ENCODE data around the gene BCR.

BCR gene

GRCh38 chr22:23279781-23280180 lies 99.5 kb downstream of the BCR start:
- no peaks in the 10 kb centered on the region for H3K9me3 ChIP-seq (ENCODE audit: insufficient read depth, low read length)
- no peaks in the 10 kb centered on the region for H3K9me2 ChIP-seq (replicated peaks; ENCODE audit: insufficient read depth, low read length)
- H3K36me3 ChIP-seq (ENCODE audit: low read length), result no peaks in the 10 kb centered on the region
- no peaks in the 10 kb centered on the region for H4K20me1 ChIP-seq (ENCODE audit: low read depth, low read length)
- no peak overlapping the region for H3K4me3 ChIP-seq (ENCODE audit: insufficient read depth, low read length, poor library complexity, severe bottlenecking)
- no peaks in the 10 kb centered on the region for H3K27me3 ChIP-seq (ENCODE audit: low read length)
- no peak overlapping the region for H3K27ac ChIP-seq (ENCODE audit: low read depth, low read length)
- H3K79me2 ChIP-seq (ENCODE audit: insufficient read depth, low read length), result no peaks in the 10 kb centered on the region
- no peaks in the 10 kb centered on the region for H3F3A ChIP-seq (ENCODE audit: insufficient read depth)
- no peak for TF ChIP-seq EZH2phosphoT487 (conservative IDR thresholded peaks at IDR 0.05; ENCODE audit: low read length)
- no peak for TF ChIP-seq CTCF (IDR thresholded peaks at IDR 0.05; ENCODE audit: insufficient read depth, low read length, poor library complexity, severe bottlenecking)
- H3K4me2 ChIP-seq (ENCODE audit: low read depth, low read length, poor library complexity, severe bottlenecking), result no peak overlapping the region
- H2AFZ ChIP-seq (ENCODE audit: low read depth, low read length, severe bottlenecking), result no peak overlapping the region
- H3K9ac ChIP-seq (ENCODE audit: low read length), result no peak overlapping the region

- H3K36me3 ChIP-seq (ENCODE audit: low read length), result no peaks in the 10 kb centered on the region
Observed at GRCh38 chr22:23280356-23281052, 100.2 kb downstream of the BCR start.

GRCh38 chr22:23281053-23281405 lies 100.7 kb downstream of the BCR start:
- no peaks in the 10 kb centered on the region for H3K9me2 ChIP-seq (replicated peaks; ENCODE audit: insufficient read depth, low read length)
- H3K9me3 ChIP-seq (ENCODE audit: insufficient read depth, low read length), result no peaks in the 10 kb centered on the region
- H3K27me3 ChIP-seq (ENCODE audit: low read length), result no peaks in the 10 kb centered on the region
- no peaks in the 10 kb centered on the region for H3K79me2 ChIP-seq (ENCODE audit: insufficient read depth, low read length)
- no peak overlapping the region for H3K4me2 ChIP-seq (ENCODE audit: low read depth, low read length, poor library complexity, severe bottlenecking)
- no peak overlapping the region for H2AFZ ChIP-seq (ENCODE audit: low read depth, low read length, severe bottlenecking)
- H4K20me1 ChIP-seq (ENCODE audit: low read depth, low read length), result no peaks in the 10 kb centered on the region
- H3K27ac ChIP-seq (ENCODE audit: low read depth, low read length), result no peak overlapping the region
- H3K4me3 ChIP-seq (ENCODE audit: insufficient read depth, low read length, poor library complexity, severe bottlenecking), result no peak overlapping the region
- H3K9ac ChIP-seq (ENCODE audit: low read length), result no peak overlapping the region
- TF ChIP-seq EZH2phosphoT487 (conservative IDR thresholded peaks at IDR 0.05; ENCODE audit: low read length) (no peak), CTCF (IDR thresholded peaks at IDR 0.05; ENCODE audit: insufficient read depth, low read length, poor library complexity, severe bottlenecking) (no peak)
- H3K36me3 ChIP-seq (ENCODE audit: low read length), result no peaks in the 10 kb centered on the region
- no peaks in the 10 kb centered on the region for H3F3A ChIP-seq (ENCODE audit: insufficient read depth)

More at GRCh38 chr22:23280356-23281052, 100.2 kb downstream of the BCR start:
- Histone ChIP-seq H3F3A (ENCODE audit: insufficient read depth) (no peaks in the 10 kb centered on the region), H3K27ac (ENCODE audit: low read depth, low read length) (no peak overlapping the region), H3K79me2 (ENCODE audit: insufficient read depth, low read length) (no peaks in the 10 kb centered on the region), H3K9ac (ENCODE audit: low read length) (no peak overlapping the region), H3K27me3 (ENCODE audit: low read length) (no peaks in the 10 kb centered on the region), H3K9me3 (ENCODE audit: insufficient read depth, low read length) (no peaks in the 10 kb centered on the region), H3K4me2 (ENCODE audit: low read depth, low read length, poor library complexity, severe bottlenecking) (no peak overlapping the region), H3K9me2 (replicated peaks; ENCODE audit: insufficient read depth, low read length) (no peaks in the 10 kb centered on the region), H3K4me3 (ENCODE audit: insufficient read depth, low read length, poor library complexity, severe bottlenecking) (no peak overlapping the region), H2AFZ (ENCODE audit: low read depth, low read length, severe bottlenecking) (no peak overlapping the region), H4K20me1 (ENCODE audit: low read depth, low read length) (no peaks in the 10 kb centered on the region)
- TF ChIP-seq CTCF (IDR thresholded peaks at IDR 0.05; ENCODE audit: insufficient read depth, low read length, poor library complexity, severe bottlenecking), result no peak
- TF ChIP-seq EZH2phosphoT487 (conservative IDR thresholded peaks at IDR 0.05; ENCODE audit: low read length), result no peak
